Transverse colon (tissue), 4 donors: ENCODE measurements around the gene GRAP2. TPM values are rescaled to one million over a fixed set of nuclear protein-coding genes. Genes with fewer than 3 reads are reported as not detected.

Experiments
- DNase-seq: peaks from one replicate; pipeline ENCODE4 v3.0.0-alpha.2; 2019
- H3K27ac ChIP-seq, 4 donors: fragments of 200-600 bp; sonication (generic); 2 replicates each; pipeline ENCODE4 v1.5.1; 2016 to 2018; ENCODE audit warnings: inconsistent platforms in 4 of 4
- H3K27me3 ChIP-seq: fragments of 200-600 bp; sonication (generic); 2 replicates; pipeline ENCODE4 v1.5.1; 2017; ENCODE audit warnings: inconsistent platforms
- H3K36me3 ChIP-seq, 4 donors: fragments of 200-600 bp; sonication (generic); 2 replicates each; pipeline ENCODE4 v1.5.1; 2017 to 2019; ENCODE audit warnings: inconsistent platforms in 4 of 4
- H3K4me1 ChIP-seq, 4 donors: fragments of 200-600 bp; sonication (generic); 2 replicates each; pipeline ENCODE4 v1.5.1; 2017 to 2020; ENCODE audit warnings: inconsistent platforms in 4 of 4
- H3K4me3 ChIP-seq, 4 donors: fragments of 200-600 bp; sonication (generic); 1 replicate in 1 of 4; 2 replicates in 3 of 4; pipeline versions ENCODE4 v1.5.1 to v1.6.1; 2017 to 2019; ENCODE audit warnings: inconsistent platforms in 4 of 4
- H3K9me3 ChIP-seq, 2 donors: fragments of 200-600 bp; sonication (generic); 2 replicates each; pipeline ENCODE4 v1.5.1; 2017 to 2019; ENCODE audit warnings: inconsistent platforms in 2 of 2
- CTCF ChIP-seq, 5 experiments: fragments of 200-600 bp in 3 of 5; fragments of 450-650 bp in 2 of 5; sonication (generic) in 3 of 5; IDR thresholded peaks; 1 replicate in 2 of 5; 2 replicates in 3 of 5; pipeline ENCODE4 v1.5.1; 2016 to 2017; ENCODE audit warnings: antibody characterized with exemption in 5 of 5, inconsistent platforms in 3 of 5, mild to moderate bottlenecking in 2 of 5, moderate library complexity in 1 of 5
- EP300 ChIP-seq: sonication (generic); formaldehyde crosslinking; IDR thresholded peaks from one replicate; pipeline ENCODE4 v1.6.1; 2017; ENCODE audit warnings: antibody characterized with exemption, low read depth
- POLR2A ChIP-seq: fragments of 450-650 bp; IDR thresholded peaks from one replicate; pipeline ENCODE4 v1.6.1; 2016; ENCODE audit warnings: antibody characterized with exemption, mild to moderate bottlenecking, moderate library complexity
- POLR2AphosphoS5 ChIP-seq, 3 donors: sonication (generic); formaldehyde crosslinking; IDR thresholded peaks; one replicate each; pipeline ENCODE4 v1.6.1; 2016; ENCODE audit warnings: antibody characterized with exemption in 3 of 3
- WGBS, 2 donors: methylation state at CpG; one replicate each; pipeline ENCODE4 v1.1.5; 2018; ENCODE audit warnings: low coverage in 1 of 2; 5-methylcytosine and 5-hydroxymethylcytosine counted together
- in situ Hi-C, 4 donors: fragments of 200-750 bp; cut with MboI; loops; one replicate each; pipeline versions ENCODE4 v1.15.0 to v1.15.1; 2017; ENCODE audit warnings: low sequenced_read_pairs in 3 of 4, low pct_ligation_motif_present in 1 of 4, low pct_unique_long_range_greater_than_20kb in 1 of 4
- intact Hi-C: fragments of 100-400 bp; cut with DNase I; formaldehyde crosslinking; loops from one replicate; pipeline ENCODE4 v1.15.1; 2023; ENCODE audit warnings: low total_unique reads
- total RNA-seq, 4 donors: library from RNA; depleted of rRNA; stranded (reverse); fragments of >200 nt; gene quantifications; one replicate each; pipeline ENCODE4 v1.1.0, GENCODE V29; 2016

The GRAP2 gene
- total RNA-seq, 4 donors from 2014 or later: 0.60 to 28.4 (median 4.9) TPM

- intact Hi-C loops (no loop called here), in situ Hi-C loops (no loop called here)
- no peaks in the 10 kb centered on the region for H3K36me3 ChIP-seq
- WGBS, 2 donors: 69 to 80% methylated on average over 4 to 7 of the region's 7 CpGs
- TF ChIP-seq POLR2A (no peak), POLR2AphosphoS5 (IDR thresholded peaks at IDR 0.05) (no peak), CTCF (IDR thresholded peaks at IDR 0.05) (peak; percentile 53 to 71 (median 66))
- peak overlapping the region in 1 of 4 donors; percentile 17 for H3K27ac ChIP-seq
- peak; percentile 61 for DNase-seq
- H3K4me3 ChIP-seq: no peak overlapping the region
- H3K27me3 ChIP-seq: peaks cover 17% of the 10 kb centered on the region
- H3K9me3 ChIP-seq: no peaks in the 10 kb centered on the region
- peaks cover 0 to 15% (median 7%) of the 10 kb centered on the region in 4 donors for H3K4me1 ChIP-seq
These were observed 32.2 kb downstream of the GRAP2 start for GRCh38 chr22:39932918-39933649.

- in situ Hi-C loops: no loop called here
- H3K4me3 ChIP-seq: no peak overlapping the region
- peaks cover 17% of the 10 kb centered on the region for H3K27me3 ChIP-seq
These were observed 32.9 kb downstream of the GRAP2 start for GRCh38 chr22:39933741-39934140.

GRCh38 chr22:39935116-39935515 lies 34.2 kb downstream of the GRAP2 start:
- in situ Hi-C loops: no loop called here

More at GRCh38 chr22:39933741-39934140, 32.9 kb downstream of the GRAP2 start:
- TF ChIP-seq POLR2AphosphoS5 (IDR thresholded peaks at IDR 0.05): no peak
- TF ChIP-seq CTCF (IDR thresholded peaks at IDR 0.05): no peak
- TF ChIP-seq POLR2A: no peak
- TF ChIP-seq EP300: no peak
- no peaks in the 10 kb centered on the region for H3K9me3 ChIP-seq
- peak overlapping the region in 1 of 4 donors; percentile 17 for H3K27ac ChIP-seq
- intact Hi-C loops: no loop called here
- no peaks in the 10 kb centered on the region for H3K36me3 ChIP-seq
- 88 to 94% methylated on average over 5 to 8 of the region's 8 CpGs for WGBS, 2 donors
- peaks cover 0 to 8% (median 3%) of the 10 kb centered on the region in 4 donors for H3K4me1 ChIP-seq
- DNase-seq: no peak

GRCh38 chr22:39935612-39936011 lies 34.7 kb downstream of the GRAP2 start:
- intact Hi-C loops (no loop called here), in situ Hi-C loops (no loop called here)
- H3K36me3 ChIP-seq: no peaks in the 10 kb centered on the region
- H3K4me3 ChIP-seq: no peak overlapping the region
- peaks cover 16% of the 10 kb centered on the region for H3K27me3 ChIP-seq
- H3K9me3 ChIP-seq: no peaks in the 10 kb centered on the region
- no peak for DNase-seq
- WGBS, 2 donors: 76 to 77% methylated on average over 4 to 6 of the region's 6 CpGs
- TF ChIP-seq POLR2AphosphoS5 (IDR thresholded peaks at IDR 0.05) (no peak), POLR2A (no peak), EP300 (no peak), CTCF (IDR thresholded peaks at IDR 0.05) (no peak)
- H3K4me1 ChIP-seq: no peaks in the 10 kb centered on the region
- no peak overlapping the region for H3K27ac ChIP-seq

More at GRCh38 chr22:39935116-39935515, 34.2 kb downstream of the GRAP2 start:
- Histone ChIP-seq H3K9me3 (no peaks in the 10 kb centered on the region), H3K36me3 (no peaks in the 10 kb centered on the region), H3K27ac (no peak overlapping the region), H3K4me3 (no peak overlapping the region), H3K27me3 (peaks cover 17% of the 10 kb centered on the region), H3K4me1 (no peaks in the 10 kb centered on the region)
- TF ChIP-seq POLR2AphosphoS5 (IDR thresholded peaks at IDR 0.05) (no peak), EP300 (no peak), POLR2A (no peak), CTCF (IDR thresholded peaks at IDR 0.05) (no peak)
- DNase-seq: no peak
- WGBS, 2 donors: 76 to 84% methylated on average over 4 of the region's 4 CpGs
- intact Hi-C loops: no loop called here
